Lung (tissue), 12 donors: ENCODE results near the gene PGLYRP4. TPM values are rescaled to one million over a fixed set of nuclear protein-coding genes. Genes with fewer than 3 reads are reported as not detected.

Experiments
- ATAC-seq: fragments of 200-7000 bp; cut with Tn5 transposase; one replicate; pipeline ENCODE4 v1.9.1; 2020; ENCODE audit warnings: moderate number of reproducible peaks; ENCODE audit not compliant: insufficient read depth, low FRiP score
- DNase-seq, 3 donors: peaks; one replicate each; pipeline ENCODE4 v3.0.0-alpha.2; 2013 to 2017
- H3K27ac ChIP-seq, 2 donors: one replicate each; pipeline ENCODE4 v1.5.1; 2013; ENCODE audit warnings: mild to moderate bottlenecking in 2 of 2, moderate library complexity in 2 of 2, control low read depth in 1 of 2, inconsistent platforms in 1 of 2, low read depth in 1 of 2, low read length in 1 of 2
- H3K27me3 ChIP-seq, 3 donors: one replicate each; pipeline ENCODE4 v1.5.1; 2013; ENCODE audit warnings: low read length in 2 of 3; ENCODE audit not compliant: control insufficient read depth in 3 of 3, insufficient read depth in 3 of 3
- H3K36me3 ChIP-seq, 4 donors: one replicate each; pipeline ENCODE4 v1.5.1; 2013; ENCODE audit warnings: low read length in 4 of 4, mild to moderate bottlenecking in 1 of 4, moderate library complexity in 1 of 4; ENCODE audit not compliant: control insufficient read depth in 4 of 4, insufficient read depth in 4 of 4
- H3K4me1 ChIP-seq, 5 donors: one replicate each; pipeline ENCODE4 v1.5.1; 2013; ENCODE audit warnings: low read length in 5 of 5, mild to moderate bottlenecking in 2 of 5, moderate library complexity in 1 of 5; ENCODE audit not compliant: control insufficient read depth in 5 of 5, insufficient read depth in 5 of 5
- H3K4me3 ChIP-seq: one replicate; pipeline ENCODE4 v1.5.1; 2013; ENCODE audit warnings: mild to moderate bottlenecking, control low read depth, moderate library complexity
- H3K9ac ChIP-seq, 2 donors: one replicate each; pipeline ENCODE4 v1.5.1; 2013; ENCODE audit warnings: low read length in 2 of 2, control low read depth in 1 of 2; ENCODE audit not compliant: insufficient read depth in 1 of 2
- H3K9me3 ChIP-seq, 4 donors: one replicate each; pipeline ENCODE4 v1.5.1; 2013; ENCODE audit warnings: low read length in 3 of 4, mild to moderate bottlenecking in 1 of 4, moderate library complexity in 1 of 4; ENCODE audit not compliant: control insufficient read depth in 4 of 4, insufficient read depth in 3 of 4
- CTCF ChIP-seq: IDR thresholded peaks from 2 replicates; pipeline ENCODE4 v1.5.1; 2012; ENCODE audit warnings: mild to moderate bottlenecking; ENCODE audit errors: control extremely low read depth, extremely low read depth
- WGBS, 2 donors: extraction: QIAGEN DNeasy Blood & Tissue Kit; methylation state at CpG; one replicate each; pipeline ENCODE4 v1.1.7; 2013; 5-methylcytosine and 5-hydroxymethylcytosine counted together
- polyA plus RNA-seq, 2 donors: library from polyadenylated mRNA; stranded (reverse); fragments of 200-250 nt; gene quantifications; one replicate each; pipeline ENCODE4 v1.2.1, GENCODE V29; 2013
- total RNA-seq, 2 donors: library from RNA; depleted of rRNA in 1 of 2; stranded (reverse); fragments of >200 nt in 1 of 2; gene quantifications; one replicate each; pipeline ENCODE4 v1.2.1, GENCODE V29; 2014 to 2021
- donor health status: control.
- donor health status: control.
- donor health status: Bipolar disorder and iron deficiency.
- donor health status: healthy.
- donor health status: DM: yes; HTN: yes; CAD: no.

Gene PGLYRP4
- total and polyA plus RNA-seq, 4 donors = 0.18 to 3.1 (median 1.0) TPM

- no peak for TF ChIP-seq CTCF
- no peak for ATAC-seq
- 79 to 87% methylated on average over 6 of the region's 6 CpGs for WGBS, 2 donors
- H3K9ac ChIP-seq = no peak overlapping the region
- H3K27me3 ChIP-seq = peaks cover 2 to 7% (median 3%) of the 10 kb centered on the region in 3 donors
- no peaks in the 10 kb centered on the region for H3K36me3 ChIP-seq
- H3K4me3 ChIP-seq = no peak overlapping the region
- no peak overlapping the region for H3K27ac ChIP-seq
- H3K4me1 ChIP-seq = no peaks in the 10 kb centered on the region
- DNase-seq = no peak
- H3K9me3 ChIP-seq = no peaks in the 10 kb centered on the region
Observed at GRCh38 chr1:153396461-153396860, 47.8 kb upstream of the PGLYRP4 start.

GRCh38 chr1:153395776-153396175 lies 47.1 kb upstream of the PGLYRP4 start:
- no peak overlapping the region for H3K27ac ChIP-seq
- H3K9ac ChIP-seq = no peak overlapping the region
- no peaks in the 10 kb centered on the region for H3K36me3 ChIP-seq
- TF ChIP-seq CTCF = no peak
- peaks cover under 1 to 7% (median 3%) of the 10 kb centered on the region in 3 donors for H3K27me3 ChIP-seq
- WGBS, 2 donors = 85 to 97% methylated on average over 6 of the region's 6 CpGs
- H3K4me1 ChIP-seq = no peaks in the 10 kb centered on the region
- DNase-seq = no peak
- ATAC-seq = no peak
- no peaks in the 10 kb centered on the region for H3K9me3 ChIP-seq
- no peak overlapping the region for H3K4me3 ChIP-seq

GRCh38 chr1:153395136-153395685 lies 46.6 kb upstream of the PGLYRP4 start:
- H3K27ac ChIP-seq = no peak overlapping the region
- no peak for DNase-seq
- ATAC-seq = no peak
- 78 to 84% methylated on average over 7 of the region's 7 CpGs for WGBS, 2 donors
- H3K9me3 ChIP-seq = no peaks in the 10 kb centered on the region
- no peaks in the 10 kb centered on the region for H3K4me1 ChIP-seq
- peaks cover 0 to 7% (median 3%) of the 10 kb centered on the region in 3 donors for H3K27me3 ChIP-seq
- no peak for TF ChIP-seq CTCF
- H3K4me3 ChIP-seq = no peak overlapping the region
- H3K9ac ChIP-seq = no peak overlapping the region
- no peaks in the 10 kb centered on the region for H3K36me3 ChIP-seq

- Histone ChIP-seq H3K9ac (no peak overlapping the region), H3K4me3 (no peak overlapping the region), H3K9me3 (no peaks in the 10 kb centered on the region), H3K27me3 (peaks cover 0 to 7% (median 3%) of the 10 kb centered on the region in 3 donors), H3K27ac (no peak overlapping the region), H3K4me1 (no peaks in the 10 kb centered on the region), H3K36me3 (no peaks in the 10 kb centered on the region)
- DNase-seq = no peak
- TF ChIP-seq CTCF = no peak
- ATAC-seq = no peak
- WGBS, 2 donors = 77 to 84% methylated on average over 5 of the region's 5 CpGs
Observed at GRCh38 chr1:153394391-153394790, 45.8 kb upstream of the PGLYRP4 start.
